ENCODE measurements around the gene TMPRSS3.

TMPRSS3 gene
- 3.1 to 4.1 reads per million in 2 experiments for total RNA-seq

DNA sequence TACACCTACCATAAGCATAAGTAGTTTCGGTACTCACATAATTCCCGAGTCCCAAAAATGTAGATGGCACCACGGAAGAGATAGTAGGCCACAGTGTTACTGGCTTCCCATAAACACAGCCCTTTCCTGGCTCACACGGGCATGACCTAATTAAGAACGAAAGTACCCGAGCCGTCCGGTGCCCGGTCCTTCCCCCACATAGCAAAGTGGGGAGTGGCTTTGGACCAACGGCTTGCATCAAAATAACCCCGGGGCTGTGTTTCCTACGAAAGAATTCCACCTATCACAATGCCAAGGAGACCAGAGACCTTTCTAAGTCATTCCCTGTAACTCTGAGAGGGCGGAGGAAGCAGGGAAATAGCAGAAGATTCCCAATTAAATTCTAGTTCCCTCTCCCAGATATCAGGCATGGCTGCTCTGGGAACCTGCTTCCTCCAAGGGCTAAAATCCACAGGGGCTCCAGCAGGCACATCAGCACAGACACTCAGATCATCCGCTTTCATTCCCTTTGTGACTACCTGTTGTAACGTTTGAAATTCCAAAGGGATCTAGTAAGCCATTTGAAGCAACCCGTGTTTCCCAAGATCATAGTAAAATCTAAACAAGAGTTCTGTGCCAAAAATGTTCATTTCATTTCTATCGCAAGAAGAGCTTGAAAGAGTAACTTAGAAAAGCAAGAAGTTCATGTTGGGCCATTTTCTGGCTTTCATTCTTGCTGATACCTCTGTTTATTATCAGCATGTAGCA is at the start of gene TMPRSS3:
TMPRSS3 (minus strand) TSS at position 148 of the 747 bp plus-strand sequence. CDS start 635 bp downstream, outside the sequence.
- DNase-seq (ENCODE audit: low read depth), result no peak

DNA sequence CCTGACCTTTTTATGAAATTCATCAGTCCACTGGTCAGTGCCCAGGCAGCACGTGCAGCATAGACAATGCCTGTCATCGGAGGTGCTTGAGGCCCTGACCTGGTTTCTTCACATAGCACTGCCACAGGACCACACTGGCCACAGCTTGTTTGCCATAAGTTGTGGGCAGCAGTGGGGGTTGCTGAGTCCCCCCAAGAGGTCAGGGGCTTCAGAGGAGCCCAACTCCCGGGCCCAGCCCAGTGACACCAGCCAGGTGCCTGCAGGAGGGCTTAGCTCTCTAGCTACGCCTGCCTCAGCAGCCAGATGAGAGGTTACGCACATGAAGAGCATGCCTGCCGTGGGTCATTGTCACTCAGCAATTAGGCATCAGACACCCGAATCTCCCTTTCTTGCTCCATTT is 49.5 kb upstream of the TMPRSS3 start:
- no peak for DNase-seq (ENCODE audit: low read depth)

DNA sequence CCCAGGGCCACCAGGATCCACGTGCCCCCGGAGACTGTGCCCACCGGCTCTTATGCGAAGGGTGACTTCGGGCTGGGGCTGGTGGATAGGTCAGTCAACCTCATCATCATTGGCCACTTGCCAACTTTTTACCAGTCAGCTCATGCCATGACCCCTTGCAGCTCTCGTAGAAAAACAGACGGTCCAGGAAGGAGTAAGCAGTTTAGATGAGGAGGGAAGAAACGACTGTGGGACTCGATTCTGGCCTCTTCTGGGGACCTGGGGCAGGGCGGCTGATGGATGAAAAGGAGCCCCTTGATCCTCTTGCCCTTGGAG is 48.9 kb upstream of the TMPRSS3 start:
- DNase-seq (ENCODE audit: low read depth), result no peak

GRCh38 chr21:42443876-42444744 is 48.3 kb upstream of the TMPRSS3 start:
- DNase-seq (ENCODE audit: low read depth), result no peak

DNA sequence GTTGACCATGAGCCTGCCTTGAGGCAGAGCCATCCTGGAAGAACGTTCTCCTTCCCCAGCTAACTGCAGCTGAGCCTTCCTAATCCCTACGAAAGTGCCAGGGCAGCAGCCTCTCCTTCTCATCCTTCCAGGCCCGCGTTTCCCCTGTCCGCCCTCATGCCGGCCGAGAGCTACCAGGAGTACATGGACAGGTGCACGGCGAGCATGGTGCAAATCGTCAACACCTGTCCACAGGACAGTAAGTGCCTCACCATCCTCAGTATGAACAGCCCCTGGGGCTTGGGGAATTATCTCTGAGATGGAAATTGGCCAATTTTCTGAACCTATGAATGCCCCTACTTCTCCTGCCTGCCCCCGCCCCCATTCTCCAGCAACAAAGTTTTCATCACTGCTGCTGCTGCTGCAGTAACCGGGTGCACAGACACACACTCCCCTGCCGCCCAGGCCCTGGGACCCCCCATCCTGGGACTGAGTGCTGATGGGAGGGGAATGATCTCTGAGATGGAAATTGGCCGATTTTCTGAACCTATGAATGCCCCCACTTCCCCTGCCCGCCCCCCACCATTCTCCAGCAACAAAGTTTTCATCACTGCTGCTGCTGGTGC is 47.4 kb upstream of the TMPRSS3 start:
- no peak for DNase-seq (ENCODE audit: low read depth)

DNA sequence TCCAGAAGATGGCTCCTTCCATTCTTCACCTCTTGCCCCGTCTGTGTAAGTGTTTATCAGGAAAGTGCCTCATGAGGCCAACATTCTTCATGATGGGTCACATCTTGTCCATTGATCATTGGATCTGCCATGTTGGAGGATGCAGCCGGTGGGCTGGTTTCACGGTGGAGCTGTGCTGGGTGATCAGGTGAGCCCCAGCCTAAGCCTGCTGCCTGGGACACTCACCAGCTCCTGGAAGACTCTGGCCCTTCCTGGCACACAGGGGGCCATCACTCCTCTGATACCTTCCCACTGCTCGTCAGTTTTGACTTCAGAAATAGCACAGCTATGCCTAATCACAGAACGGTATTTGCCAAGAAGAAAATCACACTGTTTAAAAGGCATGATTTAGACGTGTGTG is 46.1 kb upstream of the TMPRSS3 start:
- no peak for DNase-seq (ENCODE audit: low read depth)

GRCh38 chr21:42440187-42440792 is 44.4 kb upstream of the TMPRSS3 start:
- no peak for DNase-seq (ENCODE audit: low read depth)

- no peak for DNase-seq (ENCODE audit: low read depth)
Observed at GRCh38 chr21:42439284-42440186, 43.7 kb upstream of the TMPRSS3 start.

DNA sequence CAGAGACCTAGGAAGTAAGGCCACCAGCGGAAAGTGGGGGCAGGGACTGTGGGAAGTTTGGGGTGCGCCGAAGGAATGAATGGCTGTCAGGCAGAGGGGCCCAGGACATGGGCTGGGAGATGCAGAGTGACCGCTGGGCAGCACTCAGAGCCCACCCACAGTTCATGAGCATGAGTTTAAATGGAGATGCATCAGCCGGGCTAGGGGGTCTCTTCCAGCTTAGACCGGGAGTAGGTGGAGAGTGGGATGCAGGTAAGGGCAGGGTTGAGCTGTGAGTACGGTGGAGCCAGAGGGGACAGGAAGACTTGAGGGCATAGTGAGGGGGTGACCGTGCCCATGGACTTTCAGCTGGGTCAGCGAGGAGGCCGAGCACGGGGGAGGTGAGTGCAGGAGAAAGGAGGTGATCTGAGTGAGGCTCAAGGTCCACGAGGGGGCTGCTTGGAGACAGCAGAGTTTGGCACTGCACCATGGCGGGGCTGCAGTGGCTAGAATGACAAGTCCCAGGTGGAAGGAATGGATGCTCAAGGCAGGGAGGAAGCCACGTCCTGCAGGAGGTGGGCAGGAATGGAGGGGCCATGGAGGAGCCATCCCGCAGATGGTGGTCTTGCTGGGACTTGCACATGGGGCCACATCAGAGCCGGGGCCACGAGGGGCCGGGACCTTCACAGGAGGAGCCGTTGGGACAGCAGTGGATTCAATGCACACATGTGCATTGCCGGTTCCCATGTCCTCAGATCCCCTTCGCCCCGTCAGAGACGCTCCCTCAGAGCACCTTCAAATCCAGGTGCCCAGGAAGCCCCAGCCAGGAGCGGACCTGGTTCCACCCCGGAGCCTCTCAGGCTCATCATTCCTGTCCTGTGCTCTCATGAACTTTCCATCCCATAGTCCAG is 42.7 kb upstream of the TMPRSS3 start:
- no peak for DNase-seq (ENCODE audit: low read depth)

DNA sequence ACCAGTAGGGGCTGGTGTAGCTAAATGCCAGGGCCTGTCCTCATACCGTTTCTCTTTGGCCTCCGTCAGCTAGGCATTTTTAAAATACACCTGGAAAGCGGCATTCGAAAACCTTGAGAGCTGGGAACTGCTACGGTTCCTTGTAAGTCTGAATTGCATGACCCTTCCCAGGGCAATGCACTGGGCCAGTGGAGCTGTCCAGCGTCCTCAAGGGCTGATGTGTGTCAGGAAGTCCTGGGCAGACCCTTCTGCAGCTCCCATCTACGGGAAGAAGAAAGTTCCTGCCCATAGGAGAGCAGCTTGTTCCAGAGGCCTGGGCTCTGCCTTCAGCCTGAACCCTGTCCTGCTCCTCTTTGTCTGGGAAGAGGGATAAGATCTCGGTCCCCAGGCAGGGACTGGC is 41.9 kb upstream of the TMPRSS3 start:
- DNase-seq (ENCODE audit: low read depth), result no peak

DNA sequence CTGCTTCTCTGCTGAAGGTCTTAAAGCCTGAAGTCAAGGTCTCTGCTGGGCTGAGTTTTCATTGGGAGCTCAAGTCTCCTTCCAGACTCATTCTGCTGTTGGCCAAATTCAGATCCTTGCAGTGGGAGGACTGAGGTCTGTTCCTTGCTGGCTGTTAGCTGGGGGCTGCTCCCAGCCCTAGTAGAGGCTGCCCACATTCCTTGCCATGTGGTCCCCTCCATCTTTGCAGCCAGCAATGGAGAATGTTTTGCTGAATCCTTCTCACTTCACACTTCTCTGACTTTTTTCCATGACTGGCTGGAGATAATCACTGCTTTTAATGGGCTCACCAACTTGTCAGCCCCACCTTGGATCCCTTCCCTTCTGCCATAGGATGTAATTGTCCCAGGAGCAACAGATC is 41.1 kb upstream of the TMPRSS3 start:
- no peak for DNase-seq (ENCODE audit: low read depth)

- DNase-seq (ENCODE audit: low read depth), result no peak
Observed at GRCh38 chr21:42435833-42436232, 40.0 kb upstream of the TMPRSS3 start.

DNA sequence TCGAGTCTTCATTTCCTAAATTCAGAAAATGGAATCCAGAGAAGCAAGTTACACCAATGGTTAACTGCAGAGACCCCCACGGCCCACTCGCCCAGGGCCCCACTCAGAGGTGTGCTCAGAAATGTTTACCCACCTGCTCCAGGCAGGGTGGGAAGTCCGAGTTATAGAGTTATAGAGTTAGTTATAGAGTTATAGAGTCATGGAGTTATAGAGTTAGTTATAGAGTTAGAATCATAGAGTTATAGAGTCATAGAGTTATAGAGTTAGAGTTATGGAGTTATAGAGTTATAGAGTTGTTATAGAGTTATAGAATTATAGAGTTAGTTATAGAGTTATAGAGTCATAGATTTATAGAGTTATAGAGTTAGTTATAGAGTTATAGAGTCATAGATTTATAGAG is 39.5 kb upstream of the TMPRSS3 start:
- DNase-seq (ENCODE audit: low read depth), result no peak

DNA sequence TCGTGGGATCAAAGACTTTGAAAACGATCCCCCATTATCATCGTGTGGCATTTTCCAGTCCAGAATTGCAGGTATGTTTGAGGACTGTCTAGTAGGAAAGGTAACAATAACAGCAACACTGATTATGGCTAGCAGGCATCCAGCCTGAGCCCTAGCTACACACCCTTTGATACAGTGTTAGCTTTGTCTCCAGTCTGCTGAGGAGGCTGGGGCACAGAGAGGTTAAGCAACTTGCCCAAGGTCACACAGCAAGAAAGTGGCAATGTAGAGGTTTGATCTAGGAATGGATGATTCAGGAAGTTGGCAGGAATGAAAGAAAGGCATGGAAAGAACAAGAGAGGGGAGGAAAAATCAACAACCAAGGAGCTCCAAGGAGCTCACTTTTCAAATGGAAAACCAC is 39.0 kb upstream of the TMPRSS3 start:
- no peak for DNase-seq (ENCODE audit: low read depth)

DNA sequence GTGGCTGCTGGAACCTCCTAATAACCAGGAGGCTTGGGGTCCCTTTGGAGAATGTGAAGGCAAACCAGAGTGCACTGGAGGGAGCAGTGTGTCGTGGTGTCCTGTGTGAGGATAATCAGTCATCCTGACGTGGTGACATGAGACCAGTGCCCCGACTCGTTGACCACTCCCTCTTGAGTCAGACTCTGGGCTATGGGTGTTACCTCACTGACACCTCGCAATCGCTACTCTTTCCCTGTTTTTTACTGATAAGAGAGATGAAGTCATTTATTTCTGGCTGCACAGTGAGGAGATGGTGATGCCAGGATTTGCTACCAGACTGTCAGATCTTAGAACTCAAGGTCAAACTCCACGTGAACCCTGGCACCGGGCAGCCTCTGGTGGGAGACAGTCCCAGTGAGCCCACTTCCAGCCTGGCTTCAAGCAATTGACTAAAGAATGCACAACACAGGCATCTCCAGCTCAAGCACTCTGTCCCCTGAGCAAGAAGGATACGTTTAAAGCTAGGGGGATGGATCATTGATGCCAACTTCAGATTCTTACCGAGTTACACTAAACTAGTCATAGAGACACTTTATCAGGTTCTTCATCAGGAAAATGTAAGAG is 38.2 kb upstream of the TMPRSS3 start:
- no peak for DNase-seq (ENCODE audit: low read depth)

GRCh38 chr21:42432695-42433094 is 36.8 kb upstream of the TMPRSS3 start:
- no peak for DNase-seq (ENCODE audit: low read depth)

DNA sequence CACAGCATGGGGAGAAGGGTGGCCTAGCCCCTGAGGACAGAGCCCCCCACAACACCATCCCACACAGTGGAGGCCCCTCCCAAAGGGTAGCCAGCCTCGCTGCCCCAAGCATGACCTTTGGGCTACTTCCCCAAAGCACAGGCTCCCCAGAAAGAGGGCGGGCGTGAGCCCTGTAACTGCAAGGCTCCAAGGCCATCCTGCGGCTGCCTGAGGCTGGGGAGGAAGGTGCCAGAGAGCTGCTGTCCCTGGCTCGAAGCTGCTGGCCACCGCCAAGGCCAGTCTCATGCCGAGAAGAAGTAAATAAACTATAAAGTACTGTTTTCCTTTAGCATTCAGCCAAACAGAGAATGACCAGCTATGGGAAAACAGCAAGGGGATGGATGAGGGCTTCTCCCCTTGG is 35.3 kb upstream of the TMPRSS3 start:
- no peak for DNase-seq (ENCODE audit: low read depth)

DNA sequence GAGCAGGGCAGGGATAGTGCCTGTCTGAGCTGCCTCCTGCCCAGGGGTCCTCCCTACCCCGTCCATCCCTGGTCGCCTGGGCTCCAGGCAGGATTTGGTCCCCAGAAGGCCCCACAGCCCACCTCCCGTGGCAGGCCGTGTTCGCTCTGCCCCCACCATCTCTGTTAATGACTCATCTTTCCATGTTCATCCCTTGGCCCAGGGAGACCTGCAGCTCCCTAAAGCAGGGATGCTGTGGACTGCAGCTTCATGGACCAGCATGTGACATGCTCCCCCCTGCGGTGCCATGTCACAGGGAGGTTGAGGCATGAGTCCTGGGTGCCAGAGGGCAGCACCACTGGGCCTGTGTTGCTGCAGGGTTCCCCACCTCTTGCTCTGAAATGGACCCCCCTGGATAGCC is 34.7 kb upstream of the TMPRSS3 start:
- DNase-seq (ENCODE audit: low read depth), result no peak

- DNase-seq (ENCODE audit: low read depth), result no peak
Observed at GRCh38 chr21:42429856-42430255, 34.0 kb upstream of the TMPRSS3 start.

GRCh38 chr21:42429021-42429420 is 33.2 kb upstream of the TMPRSS3 start:
- no peak for DNase-seq (ENCODE audit: low read depth)
